ENCODE measurements around the gene ICAM4.
A peak's percentile ranks its signal among the peaks of the same experiment; 100 is the strongest.
"Not testable (repeated sequence)": the region's sequence is repeated elsewhere in the genome, so short reads cannot be mapped to it uniquely, and the experiment has no call there.

Gene ICAM4

DNA sequence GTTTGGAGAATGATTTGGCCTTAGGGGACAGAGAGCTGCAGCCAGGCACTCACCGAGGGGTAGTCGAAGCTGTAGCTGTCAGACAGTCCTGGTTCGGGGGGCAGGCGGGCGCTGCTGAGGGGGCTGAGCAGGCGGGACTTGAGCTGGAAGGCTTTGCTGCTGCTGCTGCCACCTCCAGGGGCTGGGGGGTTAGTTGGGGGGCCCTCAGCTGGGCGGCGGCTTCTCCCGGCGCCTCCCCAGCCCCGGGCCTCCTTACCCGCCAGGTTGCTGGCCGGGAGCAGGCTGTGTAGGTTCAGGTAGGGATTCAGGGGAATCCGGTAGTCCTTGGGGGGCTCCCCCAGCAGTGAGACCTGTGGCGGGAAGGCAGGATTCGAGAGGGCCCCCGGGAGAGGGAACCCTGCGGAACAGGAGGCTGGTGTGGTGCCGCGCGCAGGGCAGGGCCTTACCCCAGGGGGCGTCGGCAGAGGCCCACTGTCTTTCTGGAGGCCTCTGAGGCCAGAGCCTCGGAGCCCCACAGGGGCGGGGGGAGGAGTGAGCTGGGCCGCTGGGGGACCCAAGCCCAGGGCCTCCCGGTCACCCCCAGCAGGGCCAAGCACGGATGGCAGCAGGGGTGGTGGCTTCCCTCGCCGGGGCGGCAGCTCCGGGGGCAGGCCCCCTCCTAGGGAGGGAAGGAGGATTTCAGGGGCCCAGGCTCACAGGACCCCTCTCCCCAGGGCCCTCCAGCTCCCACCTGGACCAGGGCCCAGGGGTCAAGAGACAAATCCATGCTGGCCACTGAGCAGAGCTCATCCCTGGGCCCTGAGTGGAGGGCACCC, 34.1 kb downstream of the ICAM4 start:
- no peak for FAIRE-seq

DNA sequence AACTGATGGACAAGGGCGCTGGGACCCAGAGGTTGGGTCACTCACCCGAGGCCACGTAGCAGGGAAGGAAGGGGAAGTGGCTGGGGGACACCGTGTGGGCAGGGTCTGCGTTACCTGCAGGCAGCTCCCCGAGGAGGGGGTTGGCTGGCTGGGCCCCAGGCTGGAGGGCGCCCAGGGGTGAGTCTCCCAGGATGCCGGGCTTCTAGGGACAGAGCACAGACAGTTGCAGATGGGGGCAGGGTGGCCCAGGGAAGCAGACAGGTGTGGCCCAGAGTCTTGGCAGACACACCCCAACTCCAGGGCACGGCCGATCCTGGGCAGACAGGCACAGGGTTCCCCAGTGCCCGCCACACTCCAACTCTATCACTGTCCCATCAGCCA, 34.7 kb downstream of the ICAM4 start:
- no peak for FAIRE-seq

GRCh38 chr19:10321874-10322835, 35.4 kb downstream of the ICAM4 start:
- FAIRE-seq = no peak

DNA sequence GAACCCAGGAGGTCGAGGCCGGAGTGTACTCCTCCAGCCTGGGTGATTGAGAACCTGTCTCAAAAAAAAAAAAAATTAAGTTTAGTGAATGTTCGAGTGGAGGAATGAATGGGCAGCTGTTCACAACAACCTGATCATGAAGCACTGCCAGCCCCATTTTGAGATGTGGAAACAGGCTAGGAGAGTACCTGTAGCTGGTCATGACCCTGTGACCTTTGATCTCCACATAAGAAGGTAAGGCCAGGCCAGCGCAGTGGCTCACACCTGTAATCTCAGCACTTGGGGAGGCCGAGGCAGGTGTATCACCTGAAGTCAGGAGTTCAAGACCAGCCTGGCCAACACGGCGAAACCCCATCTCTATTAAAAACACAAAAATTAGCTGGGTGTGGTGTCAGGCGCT, 39.0 kb downstream of the ICAM4 start:
- FAIRE-seq = no peak

GRCh38 chr19:10327793-10328192, 41.0 kb downstream of the ICAM4 start:
- FAIRE-seq = no peak

- no peak for FAIRE-seq
Measured at GRCh38 chr19:10328558-10329429, 42.0 kb downstream of the ICAM4 start.

DNA sequence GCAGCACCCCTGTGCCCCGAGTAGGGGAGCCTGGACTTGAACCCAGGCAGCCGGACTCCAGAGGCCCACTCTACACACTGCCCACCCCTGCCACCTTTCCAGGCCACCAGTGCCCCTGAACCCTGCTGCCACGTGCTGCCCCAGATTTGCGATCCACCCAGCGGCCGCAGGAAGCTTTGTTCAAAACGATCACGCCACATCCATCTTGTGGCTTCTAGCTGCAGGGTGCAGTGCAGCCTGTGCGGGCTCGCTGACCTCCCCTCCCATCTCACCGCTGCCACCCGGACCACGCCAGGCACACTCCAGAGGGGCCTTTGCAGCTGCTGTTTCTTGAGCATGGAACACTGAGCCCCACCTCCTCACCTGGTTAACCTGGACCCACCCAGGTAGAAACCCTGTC, 42.8 kb downstream of the ICAM4 start:
- no peak for FAIRE-seq

DNA sequence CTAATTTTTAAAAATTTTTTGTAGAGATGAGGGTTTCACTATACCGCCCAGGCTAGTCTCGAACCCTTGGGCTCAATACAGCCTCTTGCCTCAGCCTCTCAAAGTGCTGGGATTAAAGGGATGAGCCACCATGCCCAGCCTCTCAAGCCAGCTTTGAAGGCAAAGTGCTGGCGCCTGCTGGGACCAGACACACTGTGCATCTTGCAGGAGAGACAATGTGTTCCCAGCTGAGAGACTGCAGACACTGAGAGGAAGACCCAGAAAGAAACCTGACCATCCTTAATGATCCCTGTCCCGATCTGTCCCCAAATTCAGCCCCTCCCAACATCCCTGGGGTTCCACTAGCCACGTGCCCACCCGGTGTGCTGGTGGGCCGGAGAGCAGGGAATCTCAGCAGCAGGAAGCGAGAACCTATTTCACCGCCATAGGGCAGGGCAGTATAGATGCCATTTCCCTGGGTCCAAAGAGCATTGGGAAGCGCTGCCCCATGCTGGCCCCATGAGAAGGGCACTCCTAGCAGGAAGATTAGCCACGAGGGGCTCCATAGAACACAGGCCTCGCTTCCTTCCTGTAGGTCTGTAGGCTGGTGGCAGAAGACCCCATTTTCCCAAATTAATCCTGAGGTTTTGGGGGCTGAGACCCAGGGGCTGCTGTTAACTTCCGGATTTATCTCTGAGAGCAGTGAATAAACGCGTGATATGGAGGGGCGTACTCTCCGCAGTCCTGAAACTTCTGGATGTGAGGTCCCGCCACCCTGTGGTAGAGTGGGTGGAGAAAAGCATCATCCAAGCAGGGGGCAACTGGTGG, 45.6 kb downstream of the ICAM4 start:
- no peak for FAIRE-seq

DNA sequence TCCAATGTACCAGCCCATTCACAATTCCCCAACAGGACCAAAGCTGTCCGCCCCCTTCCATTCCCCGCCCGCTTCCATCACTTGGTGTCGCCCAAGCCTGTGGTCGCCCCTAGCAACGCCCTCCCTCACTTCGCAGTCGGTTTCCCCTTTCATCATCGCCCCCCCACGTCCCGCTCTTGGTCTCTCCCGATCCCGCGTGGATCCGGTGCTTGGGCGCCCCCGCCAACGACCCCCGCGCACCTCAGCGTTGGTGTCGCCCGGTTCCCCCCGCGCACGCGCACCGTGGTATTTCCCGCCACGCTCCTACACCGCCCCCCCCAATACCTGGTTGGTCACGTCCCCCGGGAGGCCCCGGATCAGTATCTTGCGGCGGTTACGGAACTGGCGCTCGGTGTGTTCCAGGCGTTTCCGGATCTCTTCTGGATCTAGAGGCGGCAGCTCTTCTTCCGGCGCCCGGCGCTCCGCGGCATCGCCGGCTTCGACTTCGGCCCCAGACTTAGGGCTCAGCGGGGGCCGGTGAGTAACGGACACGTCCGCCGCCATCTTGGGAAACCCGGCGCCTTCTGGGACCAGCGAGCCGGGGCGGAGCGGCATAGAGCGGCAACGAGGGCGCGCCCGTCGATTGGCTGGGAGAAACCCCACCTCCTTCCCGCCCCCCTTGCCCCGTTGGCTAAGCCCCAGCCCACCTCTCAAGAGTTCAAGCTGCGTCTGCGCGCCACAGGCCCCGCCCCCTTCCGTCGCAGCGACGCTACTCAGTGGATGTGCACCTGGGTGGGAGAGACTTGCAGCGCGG, 46.4 kb downstream of the ICAM4 start, which contains the start of gene RAVER1:
RAVER1 (minus strand) TSS at position 565 of the 793 bp plus-strand sequence; CDS start at position 543, 22 bp downstream.
- FAIRE-seq = peak; percentile 77

GRCh38 chr19:10333758-10334587, 47.2 kb downstream of the ICAM4 start:
- no peak for FAIRE-seq

GRCh38 chr19:10334588-10335351, 48.0 kb downstream of the ICAM4 start:
- FAIRE-seq = peak; percentile 78

- FAIRE-seq = no peak
Measured at GRCh38 chr19:10335352-10335985, 48.7 kb downstream of the ICAM4 start.

- not testable (repeated sequence) for FAIRE-seq
Measured at GRCh38 chr19:10336725-10337124, 50.0 kb downstream of the ICAM4 start.
